GM18909 (cell line): ENCODE results near the gene C6orf52.

Experiments used
- ATAC-seq: cut with Tn5 transposase; IDR thresholded peaks from one replicate; pipeline ENCODE4 v1.9.1; 2021; ENCODE audit warnings: mild to moderate bottlenecking; ENCODE audit not compliant: unreplicated experiment, poor library complexity

The C6orf52 gene

GRCh38 chr6:10658910-10659698 is 35.3 kb downstream of the C6orf52 start:
- no peak for ATAC-seq

- ATAC-seq, result peak; percentile 48
Measured at GRCh38 chr6:10655508-10656055, 38.8 kb downstream of the C6orf52 start.

- ATAC-seq, result no peak
Measured at GRCh38 chr6:10644225-10644624, 50.2 kb downstream of the C6orf52 start.

DNA sequence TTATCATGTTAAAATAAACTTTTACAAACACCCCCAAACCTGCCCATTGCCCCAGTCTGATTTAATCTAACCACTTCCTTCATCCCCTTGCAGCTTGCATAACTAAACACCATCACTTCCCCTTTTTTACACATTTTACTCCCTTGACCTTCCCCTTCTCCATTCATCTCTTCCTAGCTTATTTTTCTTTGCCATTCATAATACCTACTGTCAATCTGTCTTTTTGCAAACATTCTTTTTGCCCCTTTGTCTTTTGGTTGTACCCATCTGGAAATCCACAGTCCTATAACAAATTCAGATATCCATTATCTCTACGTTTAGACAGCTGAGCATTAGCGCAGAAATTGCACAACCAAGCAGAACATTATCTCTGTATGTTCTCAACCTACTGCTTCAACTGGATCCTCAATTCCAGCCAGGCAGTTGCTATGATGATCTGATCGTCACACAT is 51.2 kb downstream of the C6orf52 start:
- peak; percentile 81 for ATAC-seq

GRCh38 chr6:10641528-10641927 is 52.9 kb downstream of the C6orf52 start:
- ATAC-seq, result no peak

- no peak for ATAC-seq
Measured at GRCh38 chr6:10640412-10640811, 54.0 kb downstream of the C6orf52 start.

- ATAC-seq, result peak; percentile 95
Measured at GRCh38 chr6:10633216-10633615, 61.2 kb downstream of the C6orf52 start.

DNA sequence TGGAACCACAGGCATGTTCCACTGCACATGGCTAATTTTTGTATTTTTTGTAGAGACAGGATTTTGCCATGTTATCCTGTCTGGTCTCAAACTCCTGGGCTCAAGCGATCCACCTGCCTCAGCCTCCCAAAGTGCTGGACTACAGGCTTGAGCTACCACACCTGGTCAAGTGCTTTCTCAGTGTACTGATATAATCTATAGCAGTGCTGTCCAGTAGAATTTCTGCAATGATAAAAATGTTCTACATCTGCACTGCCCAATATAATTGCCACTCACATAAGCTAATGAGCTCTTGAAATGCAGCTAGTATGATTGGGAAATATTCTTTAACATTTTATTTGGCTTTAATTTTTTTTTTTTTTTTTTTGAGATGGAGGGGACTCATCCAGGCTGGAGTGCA is 64.2 kb downstream of the C6orf52 start:
- ATAC-seq, result no peak

DNA sequence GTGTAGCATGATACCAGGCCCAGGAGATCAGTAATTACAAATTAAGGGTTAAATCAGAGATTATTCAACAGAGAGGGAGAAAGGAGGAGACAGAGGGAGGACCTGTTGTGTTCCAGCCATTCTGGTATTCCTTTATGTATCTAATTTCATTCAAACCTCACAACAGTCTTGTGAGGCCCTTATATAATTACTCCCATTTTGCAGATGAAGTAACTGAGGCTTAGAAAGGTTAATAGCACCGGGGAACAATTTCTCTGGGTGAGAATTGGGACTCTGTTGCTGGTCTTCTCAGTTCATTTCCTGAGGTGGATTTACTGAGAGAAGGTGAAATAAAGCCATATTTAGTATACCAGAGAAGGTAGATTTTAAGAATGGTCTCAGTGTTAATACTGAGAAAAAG is 66.6 kb downstream of the C6orf52 start:
- no peak for ATAC-seq

GRCh38 chr6:10626154-10626741 is 68.2 kb downstream of the C6orf52 start:
- no peak for ATAC-seq

- no peak for ATAC-seq
Measured at GRCh38 chr6:10624836-10625235, 69.6 kb downstream of the C6orf52 start.

DNA sequence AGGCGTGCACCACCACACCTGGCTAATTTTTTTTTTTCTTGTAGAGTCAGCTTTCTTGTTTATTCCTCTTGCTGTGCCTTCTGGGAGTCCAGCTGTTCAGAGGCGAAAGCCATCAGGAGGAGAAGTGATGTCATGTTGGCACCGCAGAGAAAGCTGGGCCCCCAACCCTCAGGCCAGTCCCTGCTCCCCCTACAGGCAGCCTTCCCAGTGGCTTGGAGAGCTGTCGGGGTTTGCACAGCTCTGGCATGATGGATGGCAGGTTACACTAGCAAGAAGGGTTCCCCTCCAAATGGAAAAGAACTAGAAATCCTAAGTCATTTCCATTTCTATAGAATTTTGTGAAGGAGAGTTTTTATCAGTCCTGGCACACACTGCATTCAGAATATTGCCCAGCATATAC is 72.6 kb downstream of the C6orf52 start:
- ATAC-seq, result no peak
